Measurements from ENCODE around the gene TTYH3. TPM values are rescaled to one million over a fixed set of nuclear protein-coding genes. Genes with fewer than 3 reads are reported as not detected.

Gene TTYH3
- total and polyA plus RNA-seq, 2 of the 13 experiments (the other 11 are each of a cell fraction or from before 2014, with no cell fraction given): 26.3 to 50.0 TPM

GRCh38 chr7:2627258-2628129 is 4.3 kb upstream of the TTYH3 start (continued):
- TF ChIP-seq, protein P1, sequence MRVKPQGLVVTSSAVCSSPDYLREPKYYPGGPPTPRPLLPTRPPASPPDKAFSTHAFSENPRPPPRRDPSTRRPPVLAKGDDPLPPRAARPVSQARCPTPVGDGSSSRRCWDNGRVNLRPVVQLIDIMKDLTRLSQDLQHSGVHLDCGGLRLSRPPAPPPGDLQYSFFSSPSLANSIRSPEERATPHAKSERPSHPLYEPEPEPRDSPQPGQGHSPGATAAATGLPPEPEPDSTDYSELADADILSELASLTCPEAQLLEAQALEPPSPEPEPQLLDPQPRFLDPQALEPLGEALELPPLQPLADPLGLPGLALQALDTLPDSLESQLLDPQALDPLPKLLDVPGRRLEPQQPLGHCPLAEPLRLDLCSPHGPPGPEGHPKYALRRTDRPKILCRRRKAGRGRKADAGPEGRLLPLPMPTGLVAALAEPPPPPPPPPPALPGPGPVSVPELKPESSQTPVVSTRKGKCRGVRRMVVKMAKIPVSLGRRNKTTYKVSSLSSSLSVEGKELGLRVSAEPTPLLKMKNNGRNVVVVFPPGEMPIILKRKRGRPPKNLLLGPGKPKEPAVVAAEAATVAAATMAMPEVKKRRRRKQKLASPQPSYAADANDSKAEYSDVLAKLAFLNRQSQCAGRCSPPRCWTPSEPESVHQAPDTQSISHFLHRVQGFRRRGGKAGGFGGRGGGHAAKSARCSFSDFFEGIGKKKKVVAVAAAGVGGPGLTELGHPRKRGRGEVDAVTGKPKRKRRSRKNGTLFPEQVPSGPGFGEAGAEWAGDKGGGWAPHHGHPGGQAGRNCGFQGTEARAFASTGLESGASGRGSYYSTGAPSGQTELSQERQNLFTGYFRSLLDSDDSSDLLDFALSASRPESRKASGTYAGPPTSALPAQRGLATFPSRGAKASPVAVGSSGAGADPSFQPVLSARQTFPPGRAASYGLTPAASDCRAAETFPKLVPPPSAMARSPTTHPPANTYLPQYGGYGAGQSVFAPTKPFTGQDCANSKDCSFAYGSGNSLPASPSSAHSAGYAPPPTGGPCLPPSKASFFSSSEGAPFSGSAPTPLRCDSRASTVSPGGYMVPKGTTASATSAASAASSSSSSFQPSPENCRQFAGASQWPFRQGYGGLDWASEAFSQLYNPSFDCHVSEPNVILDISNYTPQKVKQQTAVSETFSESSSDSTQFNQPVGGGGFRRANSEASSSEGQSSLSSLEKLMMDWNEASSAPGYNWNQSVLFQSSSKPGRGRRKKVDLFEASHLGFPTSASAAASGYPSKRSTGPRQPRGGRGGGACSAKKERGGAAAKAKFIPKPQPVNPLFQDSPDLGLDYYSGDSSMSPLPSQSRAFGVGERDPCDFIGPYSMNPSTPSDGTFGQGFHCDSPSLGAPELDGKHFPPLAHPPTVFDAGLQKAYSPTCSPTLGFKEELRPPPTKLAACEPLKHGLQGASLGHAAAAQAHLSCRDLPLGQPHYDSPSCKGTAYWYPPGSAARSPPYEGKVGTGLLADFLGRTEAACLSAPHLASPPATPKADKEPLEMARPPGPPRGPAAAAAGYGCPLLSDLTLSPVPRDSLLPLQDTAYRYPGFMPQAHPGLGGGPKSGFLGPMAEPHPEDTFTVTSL (CRISPR knock-in tag; IDR thresholded peaks at IDR 0.05; ENCODE audit: borderline replicate concordance): no peak
- TF ChIP-seq, protein P2, sequence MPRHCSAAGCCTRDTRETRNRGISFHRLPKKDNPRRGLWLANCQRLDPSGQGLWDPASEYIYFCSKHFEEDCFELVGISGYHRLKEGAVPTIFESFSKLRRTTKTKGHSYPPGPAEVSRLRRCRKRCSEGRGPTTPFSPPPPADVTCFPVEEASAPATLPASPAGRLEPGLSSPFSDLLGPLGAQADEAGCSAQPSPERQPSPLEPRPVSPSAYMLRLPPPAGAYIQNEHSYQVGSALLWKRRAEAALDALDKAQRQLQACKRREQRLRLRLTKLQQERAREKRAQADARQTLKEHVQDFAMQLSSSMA (CRISPR knock-in tag; IDR thresholded peaks at IDR 0.05): no peak
- TF ChIP-seq TOE1 (CRISPR knock-in tag; IDR thresholded peaks at IDR 0.05): no peak
- no peak for TF ChIP-seq TBL1XR1 (IDR thresholded peaks at IDR 0.05; ENCODE audit: borderline replicate concordance, low read length, partially characterized antibody)
- no peak for TF ChIP-seq ZFP36L1 (CRISPR knock-in tag; IDR thresholded peaks at IDR 0.05)
- TF ChIP-seq NR2F1 (CRISPR knock-in tag; IDR thresholded peaks at IDR 0.05): no peak
- no peak for TF ChIP-seq ETS1 (CRISPR knock-in tag; IDR thresholded peaks at IDR 0.05)
- no peak for TF ChIP-seq ZNF33A (CRISPR knock-in tag; IDR thresholded peaks at IDR 0.05; ENCODE audit: borderline replicate concordance)
- no peak for TF ChIP-seq ZNF143 (CRISPR knock-in tag; IDR thresholded peaks at IDR 0.05)
- no peak for TF ChIP-seq SAFB2 (CRISPR knock-in tag; IDR thresholded peaks at IDR 0.05; ENCODE audit: borderline replicate concordance, low read depth)
- TF ChIP-seq TARDBP (CRISPR knock-in tag; IDR thresholded peaks at IDR 0.05): 0 out of 2 replicates have a peak, but pooled peaks have one; percentile 26
- no peak for TF ChIP-seq JARID2 (CRISPR knock-in tag; IDR thresholded peaks at IDR 0.05; ENCODE audit: insufficient replicate concordance)
- TF ChIP-seq, protein P3, sequence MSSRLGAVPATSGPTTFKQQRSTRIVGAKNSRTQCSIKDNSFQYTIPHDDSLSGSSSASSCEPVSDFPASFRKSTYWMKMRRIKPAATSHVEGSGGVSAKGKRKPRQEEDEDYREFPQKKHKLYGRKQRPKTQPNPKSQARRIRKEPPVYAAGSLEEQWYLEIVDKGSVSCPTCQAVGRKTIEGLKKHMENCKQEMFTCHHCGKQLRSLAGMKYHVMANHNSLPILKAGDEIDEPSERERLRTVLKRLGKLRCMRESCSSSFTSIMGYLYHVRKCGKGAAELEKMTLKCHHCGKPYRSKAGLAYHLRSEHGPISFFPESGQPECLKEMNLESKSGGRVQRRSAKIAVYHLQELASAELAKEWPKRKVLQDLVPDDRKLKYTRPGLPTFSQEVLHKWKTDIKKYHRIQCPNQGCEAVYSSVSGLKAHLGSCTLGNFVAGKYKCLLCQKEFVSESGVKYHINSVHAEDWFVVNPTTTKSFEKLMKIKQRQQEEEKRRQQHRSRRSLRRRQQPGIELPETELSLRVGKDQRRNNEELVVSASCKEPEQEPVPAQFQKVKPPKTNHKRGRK (CRISPR knock-in tag; IDR thresholded peaks at IDR 0.05): peak; percentile 99
- no peak for TF ChIP-seq ZNF33B (CRISPR knock-in tag; IDR thresholded peaks at IDR 0.05)
- no peak for TF ChIP-seq CEBPZ (IDR thresholded peaks at IDR 0.05; ENCODE audit: low read length)

Data from HepG2 (cell line).